Measurements from ENCODE around the gene PLCB2. TPM values are rescaled to one million over a fixed set of nuclear protein-coding genes. Genes with fewer than 3 reads are reported as not detected.

Gene PLCB2
- total RNA-seq, 1 experiment from 2014 or later: 2.9 TPM

DNA sequence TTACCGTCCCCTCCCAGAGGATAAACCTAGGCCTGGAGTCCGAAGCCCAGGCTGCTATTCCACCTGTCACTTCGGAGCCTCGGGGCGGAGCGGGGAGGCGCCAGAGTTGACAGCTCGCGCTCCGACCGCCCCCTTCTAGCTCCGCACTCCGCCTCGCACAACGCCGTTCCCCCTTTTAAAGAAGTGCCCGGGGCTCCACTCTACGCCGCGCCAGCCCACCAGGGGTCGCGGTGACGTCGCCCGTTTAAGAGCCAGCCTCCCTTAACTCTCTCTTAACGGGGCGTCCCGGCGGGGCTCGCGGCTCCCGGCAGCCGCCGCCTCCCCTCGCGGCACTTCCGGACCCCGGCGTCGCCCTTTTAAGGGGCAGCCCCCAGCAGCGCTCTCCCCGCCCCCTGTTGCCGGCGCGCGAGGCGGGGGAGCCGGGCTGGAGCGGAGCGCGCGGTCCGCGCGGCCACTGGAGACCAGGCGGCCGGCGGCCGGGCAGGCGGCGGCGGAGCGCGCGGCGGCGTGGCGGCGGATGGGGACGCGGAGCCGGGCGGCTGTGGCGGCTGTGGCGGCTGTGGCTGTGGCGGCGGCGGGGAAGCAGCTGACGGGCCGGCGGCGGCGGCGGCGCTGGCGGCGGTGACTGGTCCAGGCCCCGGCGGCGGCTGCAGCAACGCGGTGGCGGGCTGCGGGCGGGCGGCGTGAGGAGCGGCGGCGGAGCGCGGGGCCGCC lies 15.7 kb upstream of the PLCB2 start, which contains the start of gene INAFM2:
Gene INAFM2 (plus strand): TSS at position 454 of the 714 bp plus-strand sequence. CDS start 364 bp downstream, outside the sequence.
- no peaks in the 10 kb centered on the region for H3K27me3 ChIP-seq
- no peaks in the 10 kb centered on the region for H3K36me3 ChIP-seq
- no peaks in the 10 kb centered on the region for H3K9me3 ChIP-seq (replicated peaks)
- peak within 1 kb of the TSS; percentile 97 for H3K4me3 ChIP-seq
- peaks cover 46% of the 10 kb centered on the region for H3K4me1 ChIP-seq
- DNase-seq: peak; percentile 95 to 97
- peak within 1 kb of the TSS; percentile 46; the same call in 1 of the 2 replicates for H3K27ac ChIP-seq

DNA sequence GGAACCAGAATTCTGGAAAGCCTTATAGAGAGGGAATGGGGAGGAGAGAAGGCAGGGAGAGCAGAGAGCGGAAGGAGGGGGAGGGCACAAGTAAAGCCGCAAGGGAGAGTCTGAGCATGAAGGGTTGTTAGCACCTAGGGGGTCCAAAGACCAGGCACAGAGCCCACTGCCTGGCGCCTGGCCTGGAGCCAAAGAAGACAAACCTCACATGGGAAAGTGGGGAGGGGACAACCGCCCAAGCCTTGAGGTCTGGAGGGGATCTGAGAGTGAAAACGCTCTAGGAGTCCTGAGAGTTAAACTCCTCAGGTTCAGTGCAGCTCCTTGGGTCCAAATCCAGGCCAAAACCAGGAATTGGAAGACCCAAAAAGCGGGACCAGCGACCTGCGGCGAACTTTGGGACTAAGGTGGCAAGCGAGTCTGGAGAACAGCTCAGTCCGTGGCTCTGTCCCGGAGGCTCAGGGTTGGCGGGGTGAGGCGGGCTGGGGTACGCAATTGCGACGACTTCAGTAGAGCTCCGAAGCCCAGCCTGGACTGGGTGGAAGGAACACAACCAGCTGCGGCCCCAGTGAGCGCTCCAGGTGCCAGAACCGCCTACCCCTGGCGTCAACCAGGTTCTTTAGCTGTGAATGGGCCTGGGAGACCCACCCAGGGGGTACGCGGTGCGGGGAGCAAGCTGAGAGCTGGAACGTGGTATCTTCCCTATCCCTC lies 14.9 kb upstream of the PLCB2 start:
- no peaks in the 10 kb centered on the region for H3K9me3 ChIP-seq (replicated peaks)
- H3K36me3 ChIP-seq: no peaks in the 10 kb centered on the region
- peak; percentile 64 to 65 for DNase-seq
- peak overlapping the region; percentile 45 for H3K4me3 ChIP-seq
- peak overlapping the region; percentile 38; the same call in 1 of the 2 replicates for H3K27ac ChIP-seq
- H3K4me1 ChIP-seq: peaks cover 39% of the 10 kb centered on the region
- H3K27me3 ChIP-seq: no peaks in the 10 kb centered on the region

DNA sequence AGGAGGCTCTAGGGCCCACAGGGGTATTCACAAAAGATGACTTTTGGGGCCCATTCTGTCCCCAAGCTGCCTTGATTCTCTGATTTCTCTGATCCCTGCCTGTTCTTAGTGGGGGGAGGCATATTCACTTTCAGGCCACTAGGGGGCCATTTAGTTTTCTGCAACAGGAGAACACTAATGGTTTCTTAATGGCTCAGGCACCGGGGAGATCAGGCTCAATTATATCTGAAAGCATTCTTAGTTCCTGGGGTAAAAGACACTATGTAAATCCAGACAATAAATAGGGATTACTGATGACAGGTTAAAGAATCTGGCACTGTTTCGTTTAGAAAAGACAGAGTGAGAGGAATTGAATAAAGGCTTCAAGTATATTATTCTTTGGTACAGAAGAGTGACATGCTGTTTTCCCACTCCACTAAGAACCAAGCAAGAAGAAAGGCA lies 13.2 kb upstream of the PLCB2 start:
- H3K36me3 ChIP-seq: no peaks in the 10 kb centered on the region
- H3K27ac ChIP-seq: no peak overlapping the region
- H3K4me1 ChIP-seq: peaks cover 35% of the 10 kb centered on the region
- H3K4me3 ChIP-seq: no peak overlapping the region
- no peaks in the 10 kb centered on the region for H3K27me3 ChIP-seq
- H3K9me3 ChIP-seq (replicated peaks): no peaks in the 10 kb centered on the region
- peak; percentile 65 to 80 for DNase-seq

DNA sequence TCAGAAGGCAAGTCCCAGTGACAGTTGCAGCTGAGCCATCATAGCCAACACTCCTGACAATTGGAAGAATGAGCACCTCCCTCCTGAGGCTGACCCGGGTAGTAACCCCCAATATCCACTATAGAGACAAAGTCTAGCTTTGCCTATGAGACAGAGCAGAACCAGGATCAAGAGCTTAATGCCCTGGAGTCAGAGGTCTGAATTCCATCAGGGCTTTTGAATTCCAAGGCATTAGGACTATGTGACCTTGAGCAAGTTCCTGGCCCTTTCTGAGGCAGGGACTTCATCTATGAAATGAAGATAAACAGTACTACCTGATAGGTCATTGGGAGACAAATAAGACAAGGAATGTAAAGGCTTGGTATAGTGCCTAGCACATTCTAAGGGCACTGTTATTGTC lies 12.7 kb upstream of the PLCB2 start:
- H3K27ac ChIP-seq: no peak overlapping the region
- H3K27me3 ChIP-seq: no peaks in the 10 kb centered on the region
- H3K4me3 ChIP-seq: no peak overlapping the region
- H3K9me3 ChIP-seq (replicated peaks): no peaks in the 10 kb centered on the region
- peaks cover 35% of the 10 kb centered on the region for H3K4me1 ChIP-seq
- no peaks in the 10 kb centered on the region for H3K36me3 ChIP-seq
- no peak for DNase-seq

DNA sequence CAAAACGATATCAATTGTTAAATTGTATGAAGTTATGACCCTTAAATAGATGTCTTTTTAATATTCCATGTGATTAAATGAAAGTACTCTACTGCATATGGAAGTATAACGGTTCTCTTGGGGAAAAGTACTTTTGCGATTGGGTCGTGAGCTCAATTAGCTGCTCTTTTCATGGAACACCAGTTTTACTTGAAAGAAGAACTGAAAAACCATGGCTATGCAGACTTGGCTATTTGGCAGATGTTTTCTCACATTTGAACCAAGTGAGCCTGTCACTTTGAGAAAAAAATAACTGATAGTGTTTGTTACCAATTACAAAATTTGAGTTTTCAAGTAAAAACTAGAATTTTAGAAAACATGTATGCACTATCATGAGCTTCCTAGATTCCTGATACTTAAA lies 9.8 kb upstream of the PLCB2 start:
- no peak for DNase-seq
- Histone ChIP-seq H3K36me3 (no peaks in the 10 kb centered on the region), H3K9me3 (replicated peaks) (no peaks in the 10 kb centered on the region), H3K27ac (no peak overlapping the region), H3K4me3 (no peak overlapping the region), H3K4me1 (peaks cover 37% of the 10 kb centered on the region), H3K27me3 (no peaks in the 10 kb centered on the region)

DNA sequence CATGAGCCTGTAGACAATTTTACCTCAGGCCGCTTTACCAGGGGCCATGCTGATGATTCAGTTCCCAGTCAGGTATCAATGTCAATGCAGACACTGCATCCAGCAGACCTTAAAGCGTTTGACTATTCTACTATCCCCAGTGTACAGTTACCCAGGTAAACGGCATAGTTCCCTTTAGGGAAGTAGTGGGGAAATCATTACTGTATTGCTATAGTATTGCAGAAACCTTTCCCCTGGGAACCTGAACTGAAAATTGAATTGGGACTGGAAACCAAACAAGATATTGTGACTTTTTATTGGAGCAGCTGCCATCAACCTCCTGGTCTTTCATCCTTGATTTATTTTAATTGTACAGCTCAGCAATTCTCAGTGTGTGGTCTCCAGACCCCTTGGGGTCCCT lies 9.2 kb upstream of the PLCB2 start:
- Histone ChIP-seq H3K27me3 (no peaks in the 10 kb centered on the region), H3K27ac (no peak overlapping the region), H3K9me3 (replicated peaks) (no peaks in the 10 kb centered on the region), H3K4me1 (peaks cover 30% of the 10 kb centered on the region; the same call in 1 of the 2 replicates), H3K36me3 (no peaks in the 10 kb centered on the region), H3K4me3 (no peak overlapping the region)
- DNase-seq: no peak

DNA sequence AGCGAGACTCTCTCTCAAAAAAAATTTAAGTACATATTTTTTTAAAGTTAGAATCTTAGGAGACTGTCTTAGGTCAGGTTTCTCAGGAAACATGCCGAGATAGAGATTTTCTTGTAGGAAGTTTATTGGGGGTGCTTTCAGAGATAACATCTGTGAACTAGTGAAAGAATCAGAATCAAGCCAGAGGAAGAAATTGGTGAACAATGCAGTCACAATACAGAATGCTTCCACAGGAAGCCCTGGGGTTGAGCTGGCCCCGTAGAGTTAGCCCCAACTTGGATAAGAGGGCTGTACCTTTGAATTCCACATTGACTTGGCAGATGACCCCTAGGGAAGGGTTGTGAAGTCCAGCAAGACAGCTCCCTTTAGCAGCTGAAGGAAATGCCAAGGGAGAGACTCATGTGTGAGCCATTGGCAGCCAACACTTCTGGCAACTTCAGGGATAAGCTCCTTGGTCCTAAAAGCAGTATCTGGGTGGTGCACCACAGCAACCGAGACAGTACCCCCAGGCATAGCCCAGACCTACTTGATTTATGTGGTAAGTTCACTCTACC lies 7.1 kb upstream of the PLCB2 start:
- no peak for DNase-seq
- H3K36me3 ChIP-seq: no peaks in the 10 kb centered on the region
- H3K27me3 ChIP-seq: no peaks in the 10 kb centered on the region
- H3K4me3 ChIP-seq: no peak overlapping the region
- no peaks in the 10 kb centered on the region for H3K9me3 ChIP-seq (replicated peaks)
- H3K4me1 ChIP-seq: peaks cover 16% of the 10 kb centered on the region
- no peak overlapping the region for H3K27ac ChIP-seq

DNA sequence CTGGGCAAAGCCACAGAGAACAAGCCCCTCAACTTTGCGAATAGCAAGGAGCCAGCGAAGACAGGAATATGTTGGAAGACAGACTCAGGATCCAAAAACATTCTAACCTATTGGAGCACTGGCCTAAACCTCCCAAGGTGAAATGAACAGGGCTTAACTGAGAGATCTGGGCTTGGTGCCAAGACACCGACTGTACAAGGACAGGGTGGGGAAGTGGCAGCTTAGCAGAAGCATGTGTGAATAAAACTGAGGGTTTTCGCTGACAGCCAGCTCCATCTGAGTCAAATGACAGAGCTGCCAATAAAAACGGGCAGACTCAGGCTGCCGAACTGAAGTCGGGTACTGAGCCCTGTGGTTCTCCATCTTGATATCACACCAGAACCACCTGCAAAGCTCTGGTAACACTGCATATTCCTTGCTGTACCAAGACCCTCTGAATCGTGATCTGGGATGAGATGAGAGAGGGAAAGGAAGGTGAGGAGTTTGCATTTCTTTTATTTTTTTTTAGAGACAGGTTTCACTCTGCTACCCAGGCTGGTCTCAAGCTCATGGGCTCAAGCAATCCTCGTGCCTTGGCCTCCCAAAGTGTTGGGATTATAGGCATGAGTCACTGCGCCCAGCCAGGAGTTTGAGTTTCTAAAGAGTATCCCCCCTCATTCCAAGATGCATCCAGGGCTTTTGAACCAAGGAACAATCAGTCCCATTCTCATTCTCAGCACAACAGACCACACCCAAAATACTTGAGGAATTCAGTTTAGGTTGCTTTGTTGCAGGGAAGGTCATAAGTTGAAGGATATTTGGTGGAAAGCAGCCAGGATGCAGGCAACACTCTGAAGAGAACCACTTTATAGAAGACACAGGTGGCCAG lies 6.0 kb upstream of the PLCB2 start:
- no peaks in the 10 kb centered on the region for H3K36me3 ChIP-seq
- peaks cover 26% of the 10 kb centered on the region for H3K4me1 ChIP-seq
- H3K27me3 ChIP-seq: no peaks in the 10 kb centered on the region
- peak; percentile 80 to 83 for DNase-seq
- no peak overlapping the region for H3K4me3 ChIP-seq
- no peak overlapping the region for H3K27ac ChIP-seq
- H3K9me3 ChIP-seq (replicated peaks): no peaks in the 10 kb centered on the region

DNA sequence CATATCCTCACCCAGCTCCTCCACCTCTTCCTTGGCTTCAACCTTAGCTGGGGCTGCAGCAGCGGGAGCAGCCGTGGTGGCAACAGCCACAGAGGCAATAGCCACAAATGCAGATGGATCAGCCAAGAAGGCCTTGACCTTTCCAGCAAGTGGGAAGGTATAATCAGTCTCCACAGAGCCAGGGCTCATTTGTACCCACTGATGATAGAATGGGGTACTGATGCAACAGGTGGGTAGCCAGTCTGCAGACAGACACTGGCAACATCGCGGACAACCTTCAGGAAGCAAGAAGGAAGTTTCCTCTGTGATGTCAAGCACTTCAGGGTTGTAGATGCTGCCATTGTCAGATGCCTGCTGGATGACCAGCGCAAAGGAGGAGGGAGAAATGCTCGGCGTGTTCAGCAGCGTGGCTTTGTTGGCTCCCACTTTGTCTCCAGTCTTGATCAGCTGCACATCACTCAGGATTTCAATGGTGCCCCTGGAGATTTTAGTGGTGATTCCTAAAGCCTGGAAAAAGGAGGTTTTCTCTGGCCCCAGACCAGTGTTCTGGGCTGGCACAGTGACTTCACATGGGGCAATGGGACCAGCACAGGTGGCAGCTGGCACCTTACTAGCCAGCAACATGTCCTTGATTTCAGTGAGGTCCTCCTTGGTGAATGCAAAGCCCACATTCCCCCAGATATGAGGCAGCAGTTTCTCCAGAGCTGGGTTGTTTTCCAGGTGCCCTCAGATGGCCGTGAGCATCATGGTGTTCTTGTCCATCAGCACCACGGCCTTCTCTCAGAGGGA lies 4.8 kb upstream of the PLCB2 start:
- Histone ChIP-seq H3K36me3 (no peaks in the 10 kb centered on the region), H3K4me3 (no peak overlapping the region), H3K27ac (no peak overlapping the region), H3K27me3 (no peaks in the 10 kb centered on the region), H3K9me3 (replicated peaks) (no peaks in the 10 kb centered on the region), H3K4me1 (peaks cover 29% of the 10 kb centered on the region)
- DNase-seq: no peak

DNA sequence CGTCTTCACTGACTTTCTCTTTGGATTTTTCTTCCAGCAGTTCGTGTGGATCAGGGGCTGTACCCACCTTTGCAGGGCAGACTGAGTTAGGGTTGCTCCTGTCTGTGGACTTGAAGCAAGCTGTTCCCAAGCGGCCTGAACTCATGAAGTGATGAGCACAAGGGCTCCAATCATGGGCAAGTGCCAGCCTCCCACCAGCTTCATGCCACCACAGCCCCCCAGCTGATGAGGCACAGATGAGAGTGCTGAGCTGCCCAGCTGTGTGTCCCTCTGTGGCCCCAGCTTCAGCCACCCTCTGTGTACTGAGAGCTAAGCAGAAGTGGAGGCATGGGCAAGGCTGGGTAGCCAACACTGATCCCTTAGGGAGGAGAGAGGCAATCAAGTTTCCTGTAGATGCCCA lies 3.3 kb upstream of the PLCB2 start:
- Histone ChIP-seq H3K27me3 (no peaks in the 10 kb centered on the region), H3K36me3 (no peaks in the 10 kb centered on the region), H3K4me1 (peaks cover 35% of the 10 kb centered on the region), H3K27ac (no peak overlapping the region), H3K4me3 (no peak overlapping the region), H3K9me3 (replicated peaks) (no peaks in the 10 kb centered on the region)
- no peak for DNase-seq

DNA sequence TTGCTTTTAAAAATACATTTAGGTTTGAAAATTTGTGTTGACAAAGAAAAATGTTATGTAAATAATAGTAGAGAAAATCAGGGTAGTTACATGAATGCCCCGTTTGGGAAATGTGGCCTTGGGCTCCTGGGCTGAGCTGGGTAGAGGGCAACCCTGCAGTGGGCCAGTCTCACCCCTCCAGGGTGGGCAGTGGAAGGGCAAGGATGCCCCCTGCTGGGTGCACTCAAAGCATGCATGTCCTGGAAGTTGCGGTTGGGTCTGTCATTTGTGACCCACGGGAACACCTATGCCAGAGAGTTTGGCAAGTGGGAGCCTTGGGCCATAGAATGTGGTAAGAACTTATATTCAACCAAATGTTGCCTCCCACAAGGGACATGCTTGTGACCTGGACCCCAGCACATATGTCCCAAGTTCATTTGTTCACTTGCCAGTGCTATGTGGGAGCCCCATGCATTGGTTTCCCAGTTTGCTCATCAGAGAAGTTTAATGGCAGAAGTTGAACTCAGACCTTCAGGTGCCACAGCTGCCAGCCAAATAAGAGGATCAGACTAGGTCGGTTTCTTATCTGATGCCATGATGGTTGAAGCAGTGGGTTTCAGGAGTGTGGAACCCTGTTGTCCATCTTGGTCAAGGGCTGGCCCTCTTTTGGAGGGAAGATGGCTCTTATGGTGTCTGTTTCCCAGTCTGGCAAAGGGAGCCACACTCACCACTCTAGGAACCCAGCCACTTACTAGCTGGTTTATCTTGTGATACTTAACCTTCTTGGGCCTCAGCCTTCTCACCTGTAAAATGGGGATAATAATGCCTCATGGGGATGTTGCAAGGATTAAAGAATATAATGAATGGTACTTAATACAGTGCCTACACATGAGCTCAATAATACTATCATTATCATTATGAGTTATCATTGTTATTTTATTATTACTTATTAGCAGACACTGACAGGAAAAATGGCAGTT lies 2.5 kb upstream of the PLCB2 start:
- no peaks in the 10 kb centered on the region for H3K9me3 ChIP-seq (replicated peaks)
- DNase-seq: peak; percentile 78 to 86
- no peaks in the 10 kb centered on the region for H3K27me3 ChIP-seq
- H3K27ac ChIP-seq: no peak overlapping the region
- H3K36me3 ChIP-seq: no peaks in the 10 kb centered on the region
- H3K4me1 ChIP-seq: peaks cover 42% of the 10 kb centered on the region
- H3K4me3 ChIP-seq: no peak overlapping the region

DNA sequence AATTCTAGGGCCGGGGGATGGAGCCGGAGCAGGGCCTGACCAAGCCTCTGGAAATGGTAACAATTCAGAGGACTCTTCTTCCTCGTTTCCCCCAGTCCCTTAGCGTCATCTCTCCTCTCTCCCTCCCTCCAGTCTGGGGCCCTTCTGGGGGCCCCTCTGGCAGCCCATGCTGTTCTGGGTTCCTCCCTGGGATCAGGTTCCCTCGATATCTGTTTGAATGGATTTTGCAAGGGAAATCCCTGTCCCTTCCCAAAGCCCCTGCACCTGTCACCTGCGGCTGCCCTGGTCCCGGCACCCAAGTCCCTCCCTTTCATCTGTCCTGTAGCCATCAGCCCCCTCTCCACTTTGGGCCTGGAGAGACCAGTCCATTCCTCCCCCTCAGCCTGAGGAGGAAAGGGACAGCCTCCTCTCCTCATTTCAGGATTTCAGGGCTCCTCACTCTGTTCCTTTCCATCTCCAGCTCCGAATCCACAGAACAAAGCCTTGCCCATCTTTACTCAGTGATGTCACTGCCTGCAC lies 1.7 kb upstream of the PLCB2 start:
- H3K27me3 ChIP-seq: no peaks in the 10 kb centered on the region
- peaks cover 44% of the 10 kb centered on the region for H3K4me1 ChIP-seq
- H3K4me3 ChIP-seq: peak overlapping the region; percentile 39; the same call in 1 of the 2 replicates

DNA sequence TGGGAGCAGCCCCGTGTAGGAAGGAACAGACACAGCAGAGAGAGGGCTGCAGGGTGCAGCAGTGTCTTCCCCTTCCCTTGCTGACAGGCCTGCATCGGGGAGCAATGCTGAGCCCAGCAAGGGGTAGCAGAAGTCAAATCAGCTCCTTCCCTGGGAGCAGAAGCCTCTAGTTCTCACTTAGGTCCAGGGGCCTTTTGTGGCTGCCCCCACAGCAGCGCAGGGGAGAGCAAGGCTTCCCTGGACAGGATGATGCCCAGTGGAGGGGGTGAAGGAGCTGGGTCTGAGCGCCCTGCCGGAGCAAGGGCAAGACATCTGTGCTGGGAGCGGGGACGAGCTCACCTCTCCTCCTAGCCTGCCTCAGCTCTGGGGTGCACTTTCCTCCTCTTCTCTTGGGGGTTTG lies 827 bp downstream of the PLCB2 start:
- peak overlapping the region; percentile 30; the same call in 1 of the 2 replicates for H3K4me3 ChIP-seq
- DNase-seq: no peak

More for the DNA sequence above, 1.7 kb upstream of the PLCB2 start:
- H3K27ac ChIP-seq: peak overlapping the region; percentile 54; the same call in 1 of the 2 replicates
- H3K9me3 ChIP-seq (replicated peaks): no peaks in the 10 kb centered on the region
- peak; percentile 27 to 52 for DNase-seq
- H3K36me3 ChIP-seq: no peaks in the 10 kb centered on the region

More for the DNA sequence above, 827 bp downstream of the PLCB2 start:
- Histone ChIP-seq H3K27me3 (no peaks in the 10 kb centered on the region), H3K36me3 (no peaks in the 10 kb centered on the region), H3K27ac (peak overlapping the region; percentile 17; the same call in 1 of the 2 replicates), H3K9me3 (replicated peaks) (no peaks in the 10 kb centered on the region), H3K4me1 (peaks cover 34% of the 10 kb centered on the region)

Data from SJCRH30 (cell line).